ENCODE data around the gene TOP2B.
A peak's percentile ranks its signal among the peaks of the same experiment; 100 is the strongest.

TOP2B gene

GRCh38 chr3:25664812-25665314, at the start of gene TOP2B:
TSS of gene TOP2B (minus strand) at chr3:25664907. CDS start at chr3:25664297, 610 bp downstream.
- peak; percentile 94 for DNase-seq

GRCh38 chr3:25713341-25713985, 48.8 kb upstream of the TOP2B start:
- no peak for DNase-seq

GRCh38 chr3:25711090-25711489, 46.4 kb upstream of the TOP2B start:
- DNase-seq, result no peak

- DNase-seq, result no peak
Measured at GRCh38 chr3:25708036-25708435, 43.3 kb upstream of the TOP2B start.

GRCh38 chr3:25707268-25707926, 42.7 kb upstream of the TOP2B start:
- no peak for DNase-seq

- DNase-seq, result no peak
Measured at GRCh38 chr3:25706213-25706612, 41.5 kb upstream of the TOP2B start.

GRCh38 chr3:25697553-25697952, 32.8 kb upstream of the TOP2B start:
- DNase-seq, result no peak

GRCh38 chr3:25695731-25696420, 31.2 kb upstream of the TOP2B start:
- no peak for DNase-seq

- DNase-seq, result no peak
Measured at GRCh38 chr3:25693238-25693637, 28.5 kb upstream of the TOP2B start.

GRCh38 chr3:25692341-25692740, 27.6 kb upstream of the TOP2B start:
- DNase-seq, result no peak

- DNase-seq, result no peak
Measured at GRCh38 chr3:25690768-25691533, 26.2 kb upstream of the TOP2B start.

GRCh38 chr3:25689226-25689625, 24.5 kb upstream of the TOP2B start:
- no peak for DNase-seq

GRCh38 chr3:25687742-25688141, 23.0 kb upstream of the TOP2B start:
- no peak for DNase-seq

- DNase-seq, result no peak
Measured at GRCh38 chr3:25686766-25687165, 22.1 kb upstream of the TOP2B start.

GRCh38 chr3:25683882-25684281, 19.2 kb upstream of the TOP2B start:
- DNase-seq, result no peak

GRCh38 chr3:25683410-25683809, 18.7 kb upstream of the TOP2B start:
- no peak for DNase-seq

GRCh38 chr3:25679642-25680302, 15.1 kb upstream of the TOP2B start:
- DNase-seq, result no peak

- DNase-seq, result no peak
Measured at GRCh38 chr3:25679166-25679565, 14.5 kb upstream of the TOP2B start.

GRCh38 chr3:25678581-25678980, 13.9 kb upstream of the TOP2B start:
- peak; percentile 3 for DNase-seq

- no peak for DNase-seq
Measured at GRCh38 chr3:25677121-25677520, 12.4 kb upstream of the TOP2B start.

GRCh38 chr3:25674670-25675069, 10.0 kb upstream of the TOP2B start:
- no peak for DNase-seq

- DNase-seq, result no peak
Measured at GRCh38 chr3:25673738-25674298, 9.1 kb upstream of the TOP2B start.
